Measurements from ENCODE around the gene SCNN1A. TPM values are rescaled to one million over a fixed set of nuclear protein-coding genes. Genes with fewer than 3 reads are reported as not detected.

The SCNN1A gene
- total RNA-seq, 2 experiments from 2014 or later = 2.3 to 3.8 TPM

DNA sequence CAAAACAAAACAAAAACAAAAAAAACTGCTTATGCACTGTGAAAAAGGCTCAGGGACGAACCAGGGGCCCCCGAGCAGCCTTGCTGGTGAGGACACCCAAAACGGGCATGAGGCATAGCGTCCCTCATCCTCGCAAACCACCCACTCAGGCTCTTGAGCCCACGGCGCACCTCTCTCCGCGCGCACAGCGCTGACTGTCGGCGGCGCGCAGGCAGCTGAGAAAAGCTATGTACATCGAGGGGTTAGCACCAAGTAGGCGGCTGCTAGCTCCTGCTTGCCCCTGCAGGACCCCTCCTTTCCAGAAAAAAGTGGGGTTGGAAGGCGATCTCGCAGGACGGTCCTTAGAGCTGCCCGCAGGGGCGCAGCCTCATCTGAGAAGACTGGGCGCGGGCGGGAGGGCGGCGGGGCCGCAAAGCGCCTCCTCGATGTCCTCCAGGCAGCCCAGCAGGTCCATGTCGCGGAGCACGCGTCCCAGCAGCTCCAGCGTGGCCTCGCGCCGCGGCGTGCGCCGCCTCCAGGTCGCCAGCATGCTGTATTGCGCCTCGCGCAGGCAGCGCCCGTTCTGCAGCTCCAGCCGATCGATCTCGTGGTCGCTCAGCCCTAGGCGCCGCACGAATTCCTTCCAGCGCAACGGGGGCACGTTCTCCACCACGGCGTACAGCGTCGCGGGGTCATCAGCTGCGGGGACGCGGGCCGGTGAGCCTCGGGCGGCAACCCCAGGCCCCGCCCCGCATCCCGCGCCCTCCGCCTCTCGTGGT is 46.2 kb downstream of the SCNN1A start:
- Mint-ChIP-seq H3K4me3 (no peak overlapping the region), H3K4me1 (ENCODE audit: low read depth) (peaks cover 55% of the 10 kb centered on the region), H3K9me3 (no peaks in the 10 kb centered on the region), H3K36me3 (ENCODE audit: low read depth) (peaks cover 42% of the 10 kb centered on the region), H3K27me3 (no peaks in the 10 kb centered on the region), H3K27ac (no peak overlapping the region)
- ATAC-seq (no peak), DNase-seq (no peak)
- TF ChIP-seq CTCF (IDR thresholded peaks at IDR 0.05) = no peak
- intact Hi-C loops (cut with micrococcal nuclease) = no loop called here
- CTCF ChIA-PET = interaction anchor here (1.0 to 1.6 kb wide), 2 partner anchors 9 to 10 kb away, joined by 3 to 5 read pairs; no protein-coding TSS in a partner anchor
- POLR2A ChIA-PET = interaction anchor here (0.9 to 1.6 kb wide), 4 partner anchors 8 to 206 kb away, joined by 3 to 4 read pairs (median 4); partner anchors contain the start of gene MRPL51

GRCh38 chr12:6328045-6328779 is 47.2 kb downstream of the SCNN1A start:
- no peak overlapping the region for H3K4me3 Mint-ChIP-seq
- peaks cover 32% of the 10 kb centered on the region for H3K36me3 Mint-ChIP-seq (ENCODE audit: low read depth)
- H3K4me1 Mint-ChIP-seq (ENCODE audit: low read depth) = peaks cover 55% of the 10 kb centered on the region
- POLR2A ChIA-PET = interaction anchor here (0.9 to 2.3 kb wide), 4 partner anchors 9 to 207 kb away, joined by 3 to 8 read pairs (median 4); partner anchors contain the start of genes MRPL51 and VAMP1
- CTCF ChIA-PET = no interaction called here
- no peaks in the 10 kb centered on the region for H3K9me3 Mint-ChIP-seq
- TF ChIP-seq CTCF (IDR thresholded peaks at IDR 0.05) = no peak
- no peaks in the 10 kb centered on the region for H3K27me3 Mint-ChIP-seq
- intact Hi-C loops (cut with micrococcal nuclease) = no loop called here
- peak overlapping the region; percentile 34 for H3K27ac Mint-ChIP-seq
- ATAC-seq (no peak), DNase-seq (no peak)

DNA sequence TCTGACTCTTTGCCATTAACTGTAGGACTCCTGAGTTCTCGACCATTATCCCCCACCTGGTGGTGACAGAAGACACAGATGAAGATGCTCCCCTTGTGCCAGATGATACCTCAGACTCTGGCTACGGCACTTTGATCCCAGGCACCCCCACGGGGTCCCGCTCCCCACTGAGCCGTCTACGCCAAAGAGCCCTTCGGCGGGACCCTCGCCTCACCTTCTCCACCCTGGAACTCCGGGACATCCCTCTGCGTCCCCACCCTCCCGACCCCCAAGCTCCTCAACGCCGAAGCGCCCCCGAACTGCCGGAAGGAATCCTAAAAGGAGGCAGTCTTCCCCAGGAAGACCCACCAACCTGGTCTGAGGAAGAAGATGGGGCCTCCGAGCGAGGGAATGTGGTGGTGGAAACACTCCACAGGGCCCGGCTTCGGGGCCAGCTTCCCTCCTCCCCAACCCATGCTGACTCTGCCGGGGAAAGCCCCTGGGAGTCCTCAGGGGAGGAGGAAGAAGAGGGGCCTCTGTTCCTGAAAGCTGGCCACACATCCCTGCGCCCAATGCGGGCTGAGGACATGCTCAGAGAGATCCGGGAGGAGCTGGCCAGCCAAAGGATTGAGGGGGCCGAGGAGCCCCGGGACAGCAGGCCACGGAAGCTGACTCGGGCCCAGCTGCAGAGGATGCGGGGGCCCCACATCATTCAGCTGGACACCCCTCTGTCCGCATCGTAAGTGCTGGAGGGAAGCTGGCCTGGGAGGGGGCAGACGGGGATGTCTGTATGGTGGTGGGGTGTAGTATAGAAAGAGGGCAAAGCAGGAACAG is 47.9 kb downstream of the SCNN1A start:
- Mint-ChIP-seq H3K9me3 (no peaks in the 10 kb centered on the region), H3K4me1 (ENCODE audit: low read depth) (peaks cover 53% of the 10 kb centered on the region), H3K27me3 (no peaks in the 10 kb centered on the region), H3K27ac (peak overlapping the region; percentile 34), H3K36me3 (ENCODE audit: low read depth) (peaks cover 25% of the 10 kb centered on the region), H3K4me3 (no peak overlapping the region)
- ATAC-seq (no peak), DNase-seq (no peak)
- CTCF ChIA-PET = interaction anchor here (0.8 to 2.2 kb wide), 8 partner anchors 12 to 138 kb away, joined by 3 to 13 read pairs (median 4); no protein-coding TSS in a partner anchor
- intact Hi-C loops (cut with micrococcal nuclease) = no loop called here
- POLR2A ChIA-PET = interaction anchor here (0.9 to 2.3 kb wide), 5 partner anchors 8 to 207 kb away, joined by 3 to 8 read pairs (median 4); partner anchors contain the start of gene VAMP1
- TF ChIP-seq CTCF (IDR thresholded peaks at IDR 0.05) = no peak

GRCh38 chr12:6326316-6327228 is 48.8 kb downstream of the SCNN1A start:
- POLR2A ChIA-PET = interaction anchor here (1.4 to 2.3 kb wide), 4 partner anchors 8 to 143 kb away, joined by 4 to 8 read pairs (median 6); partner anchors contain the start of gene VAMP1
- H3K27me3 Mint-ChIP-seq = no peaks in the 10 kb centered on the region
- H3K27ac Mint-ChIP-seq = peak overlapping the region; percentile 58
- TF ChIP-seq CTCF (IDR thresholded peaks at IDR 0.05) = no peak
- intact Hi-C loops (cut with micrococcal nuclease) = no loop called here
- H3K4me3 Mint-ChIP-seq = no peak overlapping the region
- peak; percentile 54 for DNase-seq
- peaks cover 58% of the 10 kb centered on the region for H3K4me1 Mint-ChIP-seq (ENCODE audit: low read depth)
- no peaks in the 10 kb centered on the region for H3K9me3 Mint-ChIP-seq
- peaks cover 24% of the 10 kb centered on the region for H3K36me3 Mint-ChIP-seq (ENCODE audit: low read depth)
- CTCF ChIA-PET = interaction anchor here (0.6 to 2.3 kb wide), 17 partner anchors 9 to 139 kb away, joined by 3 to 13 read pairs (median 4); no protein-coding TSS in a partner anchor
- peak; percentile 63 for ATAC-seq
